ENCODE measurements around the gene TLR3. TPM values are rescaled to one million over a fixed set of nuclear protein-coding genes. Genes with fewer than 3 reads are reported as not detected.
A peak's percentile ranks its signal among the peaks of the same experiment; 100 is the strongest.

TLR3 gene
- total RNA-seq, 1 experiment from 2014 or later, result 2.5 TPM

DNA sequence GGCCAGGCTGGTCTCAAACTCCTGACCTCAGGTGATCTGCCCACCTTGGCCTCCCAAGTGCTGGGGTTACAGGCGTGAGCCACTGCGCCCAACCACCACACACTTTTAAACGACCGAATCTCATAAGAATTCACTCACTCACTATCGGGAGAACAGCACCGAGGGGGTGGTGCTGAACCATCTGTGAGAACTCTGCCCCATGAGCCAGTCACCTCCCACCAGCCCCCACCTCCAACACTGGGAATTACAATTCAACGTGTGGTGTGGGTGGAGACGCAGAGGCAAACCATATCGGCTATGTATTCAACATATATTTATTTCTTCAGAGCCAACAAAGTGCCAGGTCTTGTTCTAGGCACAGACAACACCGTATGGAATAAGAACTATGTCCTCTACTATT is 3.6 kb downstream of the TLR3 start:
- TF ChIP-seq, protein P1, sequence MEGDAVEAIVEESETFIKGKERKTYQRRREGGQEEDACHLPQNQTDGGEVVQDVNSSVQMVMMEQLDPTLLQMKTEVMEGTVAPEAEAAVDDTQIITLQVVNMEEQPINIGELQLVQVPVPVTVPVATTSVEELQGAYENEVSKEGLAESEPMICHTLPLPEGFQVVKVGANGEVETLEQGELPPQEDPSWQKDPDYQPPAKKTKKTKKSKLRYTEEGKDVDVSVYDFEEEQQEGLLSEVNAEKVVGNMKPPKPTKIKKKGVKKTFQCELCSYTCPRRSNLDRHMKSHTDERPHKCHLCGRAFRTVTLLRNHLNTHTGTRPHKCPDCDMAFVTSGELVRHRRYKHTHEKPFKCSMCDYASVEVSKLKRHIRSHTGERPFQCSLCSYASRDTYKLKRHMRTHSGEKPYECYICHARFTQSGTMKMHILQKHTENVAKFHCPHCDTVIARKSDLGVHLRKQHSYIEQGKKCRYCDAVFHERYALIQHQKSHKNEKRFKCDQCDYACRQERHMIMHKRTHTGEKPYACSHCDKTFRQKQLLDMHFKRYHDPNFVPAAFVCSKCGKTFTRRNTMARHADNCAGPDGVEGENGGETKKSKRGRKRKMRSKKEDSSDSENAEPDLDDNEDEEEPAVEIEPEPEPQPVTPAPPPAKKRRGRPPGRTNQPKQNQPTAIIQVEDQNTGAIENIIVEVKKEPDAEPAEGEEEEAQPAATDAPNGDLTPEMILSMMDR (conservative IDR thresholded peaks at IDR 0.05; ENCODE audit: low read depth, low read length), result no peak
- ChIA-PET POLR2A (ENCODE audit: low non-redundant PET) (no interaction called here), CTCF (no interaction called here)
- intact Hi-C loops (cut with micrococcal nuclease; ENCODE audit: unreplicated experiment), result no loop called here
- no peaks in the 10 kb centered on the region for H3K36me3 ChIP-seq (ENCODE audit: insufficient read depth, low read length, poor library complexity, severe bottlenecking)
- H3K9me3 ChIP-seq (ENCODE audit: low read depth, low read length, poor library complexity, severe bottlenecking), result no peaks in the 10 kb centered on the region
- no peak for DNase-seq (ENCODE audit: low spot score)
- no peak overlapping the region for H3K4me3 ChIP-seq (ENCODE audit: low read depth, low read length, poor library complexity, severe bottlenecking)
- no peaks in the 10 kb centered on the region for H3K4me1 ChIP-seq (ENCODE audit: insufficient read depth, low read length, poor library complexity, severe bottlenecking)
- no peaks in the 10 kb centered on the region for H3K27me3 ChIP-seq (replicated peaks; ENCODE audit: insufficient read depth, low read depth, low read length, poor library complexity)
- no TSS peak for BruUV-seq (replicated peaks)
- no peak overlapping the region for H3K27ac ChIP-seq (ENCODE audit: low read depth, low read length, poor library complexity, severe bottlenecking)

DNA sequence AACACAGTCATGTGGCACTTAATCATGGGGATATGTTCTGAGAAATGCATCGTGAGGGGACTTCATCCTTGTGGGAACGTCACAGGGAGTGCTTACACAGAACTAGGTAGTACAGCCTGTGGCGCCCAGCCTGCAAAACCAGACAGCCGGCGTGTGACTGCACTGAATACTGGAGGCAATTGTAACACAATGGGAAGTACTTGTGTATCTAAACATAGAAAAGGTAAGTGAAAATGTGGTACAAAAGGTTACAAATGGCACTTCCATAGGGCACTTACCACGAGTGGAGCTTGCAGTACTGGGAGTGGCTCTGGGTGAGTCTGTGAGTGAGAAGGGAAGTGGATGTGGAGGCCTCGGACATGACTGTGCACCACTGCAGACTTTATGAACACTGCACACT is 5.2 kb downstream of the TLR3 start:
- no TSS peak for BruUV-seq (replicated peaks)
- no peak overlapping the region for H3K27ac ChIP-seq (ENCODE audit: low read depth, low read length, poor library complexity, severe bottlenecking)
- H3K27me3 ChIP-seq (replicated peaks; ENCODE audit: insufficient read depth, low read depth, low read length, poor library complexity), result no peaks in the 10 kb centered on the region
- H3K9me3 ChIP-seq (ENCODE audit: low read depth, low read length, poor library complexity, severe bottlenecking), result no peaks in the 10 kb centered on the region
- H3K4me1 ChIP-seq (ENCODE audit: insufficient read depth, low read length, poor library complexity, severe bottlenecking), result peaks cover 5% of the 10 kb centered on the region
- H3K36me3 ChIP-seq (ENCODE audit: insufficient read depth, low read length, poor library complexity, severe bottlenecking), result no peaks in the 10 kb centered on the region
- H3K4me3 ChIP-seq (ENCODE audit: low read depth, low read length, poor library complexity, severe bottlenecking), result no peak overlapping the region
- ChIA-PET CTCF (no interaction called here), POLR2A (ENCODE audit: low non-redundant PET) (no interaction called here)
- intact Hi-C loops (cut with micrococcal nuclease; ENCODE audit: unreplicated experiment), result no loop called here
- no peak for TF ChIP-seq EZH2 (IDR thresholded peaks at IDR 0.05; ENCODE audit: borderline replicate concordance, low read depth, low read length, poor library complexity, severe bottlenecking)
- TF ChIP-seq, protein P1 (conservative IDR thresholded peaks at IDR 0.05; ENCODE audit: low read depth, low read length), result no peak
- no peak for DNase-seq (ENCODE audit: low spot score)

DNA sequence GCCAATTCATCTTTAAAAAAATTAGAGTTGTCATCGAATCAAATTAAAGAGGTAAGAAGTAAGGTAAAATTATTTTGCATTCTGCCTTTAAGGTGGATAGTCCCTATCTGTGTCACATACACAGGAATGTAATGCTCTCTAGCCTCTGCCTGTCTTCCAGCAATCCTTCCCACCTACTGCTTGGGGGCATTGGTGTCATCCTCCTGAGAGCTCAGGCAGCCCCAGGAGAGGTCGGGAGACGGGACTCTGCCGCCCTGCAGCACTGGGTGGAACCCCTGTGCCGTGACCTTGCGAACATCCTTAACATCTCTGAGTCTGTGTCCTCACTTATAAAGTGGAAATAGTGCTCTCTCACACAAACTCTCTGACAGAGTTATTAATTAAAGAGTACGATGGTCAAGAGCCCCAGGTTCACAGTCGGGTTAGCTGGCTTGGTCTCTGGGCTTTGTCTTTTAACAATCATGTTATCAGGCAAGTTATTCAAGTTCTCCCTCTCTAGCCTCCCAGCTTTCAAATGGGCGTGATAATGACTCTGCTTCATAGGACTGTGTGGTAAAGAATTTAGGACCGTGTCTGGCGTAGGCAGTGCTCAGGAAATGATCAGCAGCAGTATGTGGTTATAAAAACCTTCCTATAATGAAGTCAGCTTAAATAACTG is 10.2 kb downstream of the TLR3 start:
- Histone ChIP-seq H3K27me3 (replicated peaks; ENCODE audit: insufficient read depth, low read depth, low read length, poor library complexity) (no peaks in the 10 kb centered on the region), H3K4me1 (ENCODE audit: insufficient read depth, low read length, poor library complexity, severe bottlenecking) (peaks cover 5% of the 10 kb centered on the region), H3K36me3 (ENCODE audit: insufficient read depth, low read length, poor library complexity, severe bottlenecking) (no peaks in the 10 kb centered on the region), H3K4me3 (ENCODE audit: low read depth, low read length, poor library complexity, severe bottlenecking) (no peak overlapping the region), H3K27ac (ENCODE audit: low read depth, low read length, poor library complexity, severe bottlenecking) (peak overlapping the region; percentile 16), H3K9me3 (ENCODE audit: low read depth, low read length, poor library complexity, severe bottlenecking) (no peaks in the 10 kb centered on the region)
- ChIA-PET CTCF (interaction anchor here (0.6 kb wide), 1 partner anchor 61 kb away, joined by 6 read pairs; no protein-coding TSS in a partner anchor), POLR2A (ENCODE audit: low non-redundant PET) (interaction anchor here (0.7 kb wide), 1 partner anchor 19 kb away, joined by 3 read pairs; no protein-coding TSS in a partner anchor)
- DNase-seq (ENCODE audit: low spot score), result peak; percentile 34
- no peak for TF ChIP-seq EZH2 (IDR thresholded peaks at IDR 0.05; ENCODE audit: borderline replicate concordance, low read depth, low read length, poor library complexity, severe bottlenecking)
- TF ChIP-seq, protein P1 (conservative IDR thresholded peaks at IDR 0.05; ENCODE audit: low read depth, low read length), result no peak
- intact Hi-C loops (cut with micrococcal nuclease; ENCODE audit: unreplicated experiment), result no loop called here
- BruUV-seq (replicated peaks), result no TSS peak

Measured in A673 (cell line).